Naive thymus-derived CD4-positive, alpha-beta T cell (primary cell): Measurements from ENCODE around the gene OOSP3. TPM values are rescaled to one million over a fixed set of nuclear protein-coding genes. Genes with fewer than 3 reads are reported as not detected.
"Not testable (repeated sequence)": the region's sequence is repeated elsewhere in the genome, so short reads cannot be mapped to it uniquely, and the experiment has no call there.

Experiments
- ATAC-seq: fragments of 150-1000 bp; cut with Tn5 transposase; 2 replicates; pipeline ENCODE4 v1.10.0; 2021; ENCODE audit warnings: mild to moderate bottlenecking, moderate library complexity
- CTCF ChIA-PET: fragments of 350-600 bp; sonication (Branson Sonifier 250); formaldehyde crosslinking; loops from one replicate; lab custom pipeline; 2021; ENCODE audit warnings: antibody characterized with exemption; lab: Charles Lee
- POLR2A ChIA-PET: fragments of 350-600 bp; sonication (Branson Sonifier 250); formaldehyde crosslinking; loops from one replicate; lab custom pipeline; 2021; ENCODE audit warnings: antibody characterized with exemption, inconsistent platforms; lab: Charles Lee
- DNase-seq, 9 donors: peaks; one replicate each; pipeline versions ENCODE4 v3.0.0 to v3.0.0-alpha.2; 2020 to 2022; ENCODE audit warnings: mixed read lengths in 1 of 9
- H3K27ac ChIP-seq: one replicate; pipeline ENCODE4 v1.7.0; 2013; ENCODE audit warnings: mild to moderate bottlenecking, low read depth, low read length, moderate library complexity
- H3K27me3 ChIP-seq, 2 donors: one replicate each; pipeline ENCODE4 v1.7.0; 2013; ENCODE audit warnings: low read length in 2 of 2, mild to moderate bottlenecking in 2 of 2, moderate library complexity in 2 of 2; ENCODE audit not compliant: control insufficient read depth in 2 of 2, insufficient read depth in 2 of 2
- H3K36me3 ChIP-seq, 3 experiments: 1 replicate in 2 of 3; 2 replicates in 1 of 3; pipeline ENCODE4 v1.7.0; 2013; ENCODE audit warnings: low read length in 3 of 3, mild to moderate bottlenecking in 3 of 3, moderate library complexity in 1 of 3; ENCODE audit not compliant: insufficient read depth in 3 of 3, control insufficient read depth in 2 of 3
- H3K4me1 ChIP-seq, 2 donors: one replicate each; pipeline ENCODE4 v1.7.0; 2013; ENCODE audit warnings: low read length in 2 of 2, mild to moderate bottlenecking in 2 of 2, moderate library complexity in 1 of 2; ENCODE audit not compliant: control insufficient read depth in 2 of 2, insufficient read depth in 2 of 2
- H3K4me3 ChIP-seq: 2 replicates; pipeline ENCODE4 v1.7.0; 2013; ENCODE audit warnings: mild to moderate bottlenecking, low read length
- H3K9me3 ChIP-seq, 3 experiments: 1 replicate in 2 of 3; 2 replicates in 1 of 3; pipeline ENCODE4 v1.7.0; 2013; ENCODE audit warnings: low read length in 3 of 3; ENCODE audit not compliant: control insufficient read depth in 2 of 3
- H3K27ac Mint-ChIP-seq, 9 donors: one replicate each; pipeline ENCODE4 v1.8.0; 2020 to 2022; ENCODE audit warnings: mixed read lengths in 9 of 9, mild to moderate bottlenecking in 8 of 9, moderate library complexity in 5 of 9, inconsistent platforms in 2 of 9
- H3K27me3 Mint-ChIP-seq, 5 donors: one replicate each; pipeline ENCODE4 v1.8.0; 2021 to 2022; ENCODE audit warnings: mixed read lengths in 5 of 5, mild to moderate bottlenecking in 1 of 5
- H3K36me3 Mint-ChIP-seq, 5 donors: one replicate each; pipeline ENCODE4 v1.8.0; 2020 to 2022; ENCODE audit warnings: mixed read lengths in 5 of 5, mild to moderate bottlenecking in 3 of 5, inconsistent platforms in 1 of 5
- H3K4me1 Mint-ChIP-seq, 7 donors: one replicate each; pipeline ENCODE4 v1.8.0; 2020 to 2022; ENCODE audit warnings: mixed read lengths in 7 of 7, mild to moderate bottlenecking in 3 of 7, inconsistent platforms in 1 of 7
- H3K4me3 Mint-ChIP-seq, 10 donors: one replicate each; pipeline ENCODE4 v1.8.0; 2020 to 2022; ENCODE audit warnings: mild to moderate bottlenecking in 10 of 10, mixed read lengths in 10 of 10, moderate library complexity in 6 of 10, inconsistent platforms in 2 of 10
- H3K9me3 Mint-ChIP-seq, 11 donors: one replicate each; pipeline ENCODE4 v1.8.0; 2020 to 2022; ENCODE audit warnings: mixed read lengths in 11 of 11, mild to moderate bottlenecking in 4 of 11, inconsistent platforms in 1 of 11, moderate library complexity in 1 of 11
- intact Hi-C, 2 donors: fragments of 100-400 bp; cut with micrococcal nuclease; formaldehyde crosslinking; loops; one replicate each; pipeline ENCODE4 v1.15.1; 2023
- polyA plus RNA-seq, 2 donors: library from polyadenylated mRNA; unstranded; fragments of 300-500 nt; fragmentation: Illumina TruSeq; gene quantifications; one replicate each; pipeline ENCODE4 v1.2.3, GENCODE V29; 2021
- total RNA-seq, 6 experiments: library from RNA in 5 of 6; stranded (reverse) in 5 of 6; gene quantifications; 1 replicate in 5 of 6; 2 replicates in 1 of 6; pipeline ENCODE4 v1.2.3 and lab custom pipeline; 2021 to 2026

Gene OOSP3
- total and polyA plus RNA-seq, 7 experiments from 2014 or later, result not detected

DNA sequence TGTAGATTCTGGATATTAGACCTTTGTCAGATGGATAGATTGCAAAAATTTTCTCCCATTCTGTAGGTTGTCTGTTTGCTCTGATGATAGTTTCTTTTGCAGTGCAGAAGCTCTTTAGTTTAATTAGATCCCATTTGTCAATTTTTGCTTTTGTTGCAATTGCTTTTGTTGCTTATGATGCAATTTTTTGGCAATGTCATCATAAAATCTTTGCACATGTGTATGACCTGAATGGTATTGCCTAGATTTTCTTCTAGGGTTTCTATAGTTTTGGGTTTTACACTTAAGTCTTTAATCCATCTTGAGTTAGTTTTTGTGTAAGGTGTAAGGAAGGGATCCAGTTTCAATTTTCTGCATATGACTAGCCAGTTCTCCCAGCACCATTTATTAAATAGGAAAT is 8.6 kb downstream of the OOSP3 start:
- CTCF ChIA-PET, POLR2A ChIA-PET: not testable (repeated sequence)
- H3K36me3 Mint-ChIP-seq, result peaks cover 4 to 22% (median 6%) of the 10 kb centered on the region in 5 donors

GRCh38 chr11:59891781-59892181 is 13.2 kb downstream of the OOSP3 start:
- Histone ChIP-seq H3K27me3 (no peaks in the 10 kb centered on the region), H3K4me1 (no peaks in the 10 kb centered on the region), H3K27ac (no peak overlapping the region), H3K36me3 (no peaks in the 10 kb centered on the region), H3K4me3 (no peak overlapping the region), H3K9me3 (no peaks in the 10 kb centered on the region)
- DNase-seq (no peak), ATAC-seq (no peak)
- Mint-ChIP-seq H3K4me3 (no peak overlapping the region), H3K27me3 (peaks cover 3 to 33% (median 26%) of the 10 kb centered on the region in 5 donors), H3K9me3 (peaks cover 10 to 44% (median 29%) of the 10 kb centered on the region in 11 donors), H3K27ac (no peak overlapping the region), H3K4me1 (no peaks in the 10 kb centered on the region), H3K36me3 (peaks cover 4 to 22% (median 6%) of the 10 kb centered on the region in 5 donors)
- CTCF ChIA-PET, result no interaction called here
- POLR2A ChIA-PET, result no interaction called here
- intact Hi-C loops, result no loop called here

More for the DNA sequence above, 8.6 kb downstream of the OOSP3 start:
- intact Hi-C loops, DNase-seq, H3K4me3 Mint-ChIP-seq, H3K27me3 ChIP-seq, H3K36me3 ChIP-seq, H3K4me1 Mint-ChIP-seq, H3K27ac Mint-ChIP-seq, H3K4me1 ChIP-seq, H3K27ac ChIP-seq, H3K9me3 ChIP-seq, H3K4me3 ChIP-seq, ATAC-seq: not testable (repeated sequence)
- Mint-ChIP-seq H3K27me3 (peaks cover 0 to 18% (median 7%) of the 10 kb centered on the region in 5 donors), H3K9me3 (peaks cover 6 to 57% (median 33%) of the 10 kb centered on the region in 11 donors)

GRCh38 chr11:59894616-59895015 is 16.0 kb downstream of the OOSP3 start:
- Mint-ChIP-seq H3K27ac (no peak overlapping the region), H3K4me1 (no peaks in the 10 kb centered on the region), H3K4me3 (no peak overlapping the region), H3K9me3 (peaks cover 5 to 19% (median 14%) of the 10 kb centered on the region in 11 donors), H3K36me3 (peaks cover 0 to 12% (median 3%) of the 10 kb centered on the region in 5 donors), H3K27me3 (peaks cover 3 to 27% (median 17%) of the 10 kb centered on the region in 5 donors)
- Histone ChIP-seq H3K27me3 (no peaks in the 10 kb centered on the region), H3K4me1 (no peaks in the 10 kb centered on the region), H3K9me3 (no peaks in the 10 kb centered on the region), H3K27ac (no peak overlapping the region), H3K36me3 (no peaks in the 10 kb centered on the region), H3K4me3 (no peak overlapping the region)
- no peak for DNase-seq
- CTCF ChIA-PET, result interaction anchor here (0.6 kb wide), 1 partner anchor 240 kb away, joined by 4 read pairs; no protein-coding TSS in a partner anchor
- no peak for ATAC-seq
- POLR2A ChIA-PET, result no interaction called here
- intact Hi-C loops, result no loop called here

- H3K9me3 Mint-ChIP-seq, result peaks cover 0 to 4% (median 0%) of the 10 kb centered on the region in 11 donors
Observed at GRCh38 chr11:59898046-59898445, 19.5 kb downstream of the OOSP3 start.

DNA sequence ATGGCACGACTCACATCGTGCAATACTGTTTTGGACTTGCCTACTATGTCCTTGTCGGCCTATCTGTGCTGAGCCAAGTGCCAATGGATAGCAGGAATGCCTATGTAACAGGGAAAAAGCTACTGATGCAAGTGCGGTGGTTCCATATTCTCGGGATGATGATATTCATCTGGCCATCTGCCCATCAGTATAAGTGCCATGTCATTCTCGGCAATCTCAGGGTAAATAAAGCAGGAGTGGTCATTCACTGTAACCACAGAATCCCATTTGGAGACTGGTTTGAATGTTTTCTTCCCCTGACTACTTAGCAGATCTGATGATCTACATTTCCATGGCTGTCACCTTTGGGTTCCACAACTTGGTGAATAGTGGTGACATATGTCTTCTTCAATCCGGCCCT is 20.1 kb downstream of the OOSP3 start:
- CTCF ChIA-PET, result no interaction called here
- intact Hi-C loops, result no loop called here
- Mint-ChIP-seq H3K27ac (no peak overlapping the region), H3K9me3 (peaks cover 0 to 4% (median 2%) of the 10 kb centered on the region in 11 donors), H3K36me3 (no peaks in the 10 kb centered on the region), H3K4me3 (no peak overlapping the region), H3K4me1 (no peaks in the 10 kb centered on the region), H3K27me3 (peaks cover 0 to 18% (median 14%) of the 10 kb centered on the region in 5 donors)
- POLR2A ChIA-PET, result no interaction called here
- DNase-seq, result no peak
- Histone ChIP-seq H3K9me3 (no peaks in the 10 kb centered on the region), H3K27me3 (no peaks in the 10 kb centered on the region), H3K36me3 (no peaks in the 10 kb centered on the region), H3K4me1 (no peaks in the 10 kb centered on the region), H3K4me3 (no peak overlapping the region), H3K27ac (no peak overlapping the region)
- ATAC-seq, result no peak

More at GRCh38 chr11:59898046-59898445, 19.5 kb downstream of the OOSP3 start:
- Histone ChIP-seq H3K36me3 (no peaks in the 10 kb centered on the region), H3K27me3 (no peaks in the 10 kb centered on the region), H3K27ac (no peak overlapping the region), H3K4me3 (no peak overlapping the region), H3K9me3 (no peaks in the 10 kb centered on the region), H3K4me1 (no peaks in the 10 kb centered on the region)
- Mint-ChIP-seq H3K27ac (no peak overlapping the region), H3K27me3 (peaks cover 3 to 22% (median 17%) of the 10 kb centered on the region in 5 donors), H3K4me1 (no peaks in the 10 kb centered on the region), H3K36me3 (no peaks in the 10 kb centered on the region), H3K4me3 (no peak overlapping the region)
- ChIA-PET POLR2A (no interaction called here), CTCF (no interaction called here)
- intact Hi-C loops, result no loop called here
- ATAC-seq (no peak), DNase-seq (no peak)

- Histone ChIP-seq H3K27ac (no peak overlapping the region), H3K4me3 (no peak overlapping the region), H3K27me3 (no peaks in the 10 kb centered on the region), H3K36me3 (no peaks in the 10 kb centered on the region), H3K9me3 (no peaks in the 10 kb centered on the region), H3K4me1 (no peaks in the 10 kb centered on the region)
- peaks cover 0 to 4% (median 2%) of the 10 kb centered on the region in 11 donors for H3K9me3 Mint-ChIP-seq
- no peak for ATAC-seq
- POLR2A ChIA-PET, result no interaction called here
- DNase-seq, result no peak
- H3K27ac Mint-ChIP-seq, result peak overlapping the region in 1 of 9 donors; percentile 43
- intact Hi-C loops, result no loop called here
- CTCF ChIA-PET, result no interaction called here
- H3K4me1 Mint-ChIP-seq, result no peaks in the 10 kb centered on the region
- H3K27me3 Mint-ChIP-seq, result peaks cover 0 to 10% (median 7%) of the 10 kb centered on the region in 5 donors
- H3K36me3 Mint-ChIP-seq, result no peaks in the 10 kb centered on the region
- H3K4me3 Mint-ChIP-seq, result no peak overlapping the region
Observed at GRCh38 chr11:59899532-59899931, 20.9 kb downstream of the OOSP3 start.

- H3K36me3 ChIP-seq, result no peaks in the 10 kb centered on the region
- Mint-ChIP-seq H3K9me3 (peaks cover 0 to 4% (median 2%) of the 10 kb centered on the region in 11 donors), H3K4me1 (no peaks in the 10 kb centered on the region), H3K27me3 (peaks cover 0 to 6% (median 2%) of the 10 kb centered on the region in 5 donors), H3K27ac (no peak overlapping the region), H3K36me3 (no peaks in the 10 kb centered on the region), H3K4me3 (no peak overlapping the region)
- no peak overlapping the region for H3K4me3 ChIP-seq
- H3K27ac ChIP-seq, result no peak overlapping the region
- H3K9me3 ChIP-seq, result no peaks in the 10 kb centered on the region
- no peaks in the 10 kb centered on the region for H3K27me3 ChIP-seq
- ChIA-PET POLR2A (no interaction called here), CTCF (no interaction called here)
- DNase-seq, result no peak
- H3K4me1 ChIP-seq, result no peaks in the 10 kb centered on the region
- no peak for ATAC-seq
- intact Hi-C loops, result no loop called here
Observed at GRCh38 chr11:59900366-59901126, 22.0 kb downstream of the OOSP3 start.
